Measurements from ENCODE around the gene MOV10L1. TPM values are rescaled to one million over a fixed set of nuclear protein-coding genes. Genes with fewer than 3 reads are reported as not detected.
A peak's percentile ranks its signal among the peaks of the same experiment; 100 is the strongest.

The MOV10L1 gene
- total RNA-seq, 4 donors from 2014 or later, result 0.33 to 1.5 (median 1.0) TPM

- DNase-seq, result no peak
- Histone ChIP-seq H3K9me3 (no peaks in the 10 kb centered on the region), H3K27me3 (no peaks in the 10 kb centered on the region), H3K4me1 (peaks cover 18 to 19% of the 10 kb centered on the region in 2 donors), H3K27ac (no peak overlapping the region), H3K36me3 (peaks cover 24 to 30% of the 10 kb centered on the region in 2 donors), H3K4me3 (replicated peaks in 1 of 3) (no peak overlapping the region)
- WGBS, 2 donors, result 93% methylated on average over 16 of the region's 16 CpGs
- intact Hi-C loops (cut with DNase I), result no loop called here
- TF ChIP-seq CTCF (IDR thresholded peaks at IDR 0.05) (no peak), POLR2A (IDR thresholded peaks at IDR 0.05) (no peak)
These were observed 108.8 kb downstream of the MOV10L1 start for GRCh38 chr22:50198624-50199017.

GRCh38 chr22:50199251-50199721 is 109.5 kb downstream of the MOV10L1 start:
- Histone ChIP-seq H3K27ac (no peak overlapping the region), H3K36me3 (peaks cover 20 to 28% of the 10 kb centered on the region in 2 donors), H3K4me3 (replicated peaks in 1 of 3) (no peak overlapping the region), H3K4me1 (peaks cover 18 to 19% of the 10 kb centered on the region in 2 donors), H3K27me3 (no peaks in the 10 kb centered on the region), H3K9me3 (no peaks in the 10 kb centered on the region)
- no peak for DNase-seq
- intact Hi-C loops (cut with DNase I), result no loop called here
- 92 to 95% methylated on average over 12 to 13 of the region's 18 CpGs for WGBS, 2 donors
- TF ChIP-seq POLR2A (IDR thresholded peaks at IDR 0.05), result no peak
- TF ChIP-seq CTCF (IDR thresholded peaks at IDR 0.05), result no peak

GRCh38 chr22:50199829-50200460 is 110.1 kb downstream of the MOV10L1 start:
- peaks cover 18 to 19% of the 10 kb centered on the region in 2 donors for H3K4me1 ChIP-seq
- peaks cover 14 to 21% of the 10 kb centered on the region in 2 donors for H3K36me3 ChIP-seq
- TF ChIP-seq POLR2A (IDR thresholded peaks at IDR 0.05), result no peak
- no peak for TF ChIP-seq CTCF (IDR thresholded peaks at IDR 0.05)
- no peaks in the 10 kb centered on the region for H3K9me3 ChIP-seq
- peak overlapping the region; percentile 58 to 70 (median 58) for H3K4me3 ChIP-seq (replicated peaks in 1 of 3)
- 12 to 31% methylated on average over 16 to 28 of the region's 34 CpGs for WGBS, 2 donors
- intact Hi-C loops (cut with DNase I), result no loop called here
- H3K27me3 ChIP-seq, result no peaks in the 10 kb centered on the region
- DNase-seq, result peak in 1 of 2 donors; percentile 16
- H3K27ac ChIP-seq, result peak overlapping the region in 2 of 3 donors; percentile 48 to 60

- TF ChIP-seq CTCF (IDR thresholded peaks at IDR 0.05) (peak in 1 of 6 experiments; percentile 2), POLR2A (IDR thresholded peaks at IDR 0.05) (peak; percentile 65 to 85)
- H3K9me3 ChIP-seq, result no peaks in the 10 kb centered on the region
- H3K27me3 ChIP-seq, result no peaks in the 10 kb centered on the region
- 0% methylated on average over 8 of the region's 105 CpGs; no CpG with 5 or more reads in 1 of the 2 donors for whole genome bisulfite sequencing, 2 donors
- peaks cover 18 to 19% of the 10 kb centered on the region in 2 donors for H3K4me1 ChIP-seq
- intact Hi-C loops (cut with DNase I), result no loop called here
- H3K4me3 ChIP-seq (replicated peaks in 1 of 3), result peak within 1 kb of the TSS; percentile 58 to 70 (median 58)
- H3K27ac ChIP-seq, result peak within 1 kb of the TSS; percentile 26 to 60 (median 48)
- H3K36me3 ChIP-seq, result peaks cover 12 to 19% of the 10 kb centered on the region in 2 donors
- peak; percentile 90 to 91 for DNase-seq
These were observed 110.8 kb downstream of the MOV10L1 start, which contains the start of gene SELENOO for GRCh38 chr22:50200461-50201190. SELENOO (plus strand) TSS chr22:50201011; CDS start chr22:50201037, 26 bp downstream.

Data from thyroid gland (tissue), 4 donors.